WTC11 (cell line): ENCODE data around the gene EPN3.

Source experiments
- ATF6 ChIP-seq: sonication (generic); formaldehyde crosslinking; IDR thresholded peaks from 2 replicates; pipeline ENCODE4 v1.8.1; 2023; ENCODE audit warnings: mild to moderate bottlenecking, missing genetic modification reagents
- CREM ChIP-seq: sonication (generic); formaldehyde crosslinking; IDR thresholded peaks from 2 replicates; pipeline ENCODE4 v1.8.1; 2022; ENCODE audit warnings: mild to moderate bottlenecking, missing genetic modification reagents, moderate library complexity
- CTCF ChIP-seq: fragments of 200-600 bp; IDR thresholded peaks from 2 replicates; pipeline ENCODE4 v1.8.0; 2022; ENCODE audit warnings: antibody characterized with exemption
- E2F5 ChIP-seq: sonication (generic); formaldehyde crosslinking; IDR thresholded peaks from 2 replicates; pipeline ENCODE4 v1.8.1; 2022; ENCODE audit warnings: mild to moderate bottlenecking, moderate library complexity, missing genetic modification reagents
- MAX ChIP-seq: sonication (generic); formaldehyde crosslinking; IDR thresholded peaks from 2 replicates; pipeline ENCODE4 v1.8.0; 2022; ENCODE audit warnings: mild to moderate bottlenecking, missing genetic modification reagents
- TCF7 ChIP-seq: sonication (generic); formaldehyde crosslinking; IDR thresholded peaks from 2 replicates; pipeline ENCODE4 v1.8.0; 2022; ENCODE audit warnings: mild to moderate bottlenecking, low read depth, missing genetic modification reagents, moderate library complexity
- USF1 ChIP-seq: sonication (generic); formaldehyde crosslinking; IDR thresholded peaks from 2 replicates; pipeline ENCODE4 v1.8.0; 2022; ENCODE audit warnings: mild to moderate bottlenecking, missing genetic modification reagents
- ZNF281 ChIP-seq: sonication (generic); formaldehyde crosslinking; IDR thresholded peaks from 2 replicates; pipeline ENCODE4 v1.8.0; 2023; ENCODE audit warnings: mild to moderate bottlenecking, missing genetic modification reagents

GRCh38 chr17:50572541-50572940, 40.0 kb downstream of the EPN3 start:
- TF ChIP-seq ZNF281 (CRISPR knock-in tag), result no peak
- TF ChIP-seq CTCF, result no peak
- no peak for TF ChIP-seq MAX (CRISPR knock-in tag)
- no peak for TF ChIP-seq TCF7 (CRISPR knock-in tag)
- TF ChIP-seq ATF6 (CRISPR knock-in tag), result no peak
- TF ChIP-seq CREM (CRISPR knock-in tag), result no peak
- no peak for TF ChIP-seq E2F5 (CRISPR knock-in tag)
- TF ChIP-seq USF1 (CRISPR knock-in tag), result no peak
